ENCODE results near the gene LILRB4.
"Not testable (repeated sequence)": the region's sequence is repeated elsewhere in the genome, so short reads cannot be mapped to it uniquely, and the experiment has no call there.

Gene LILRB4

DNA sequence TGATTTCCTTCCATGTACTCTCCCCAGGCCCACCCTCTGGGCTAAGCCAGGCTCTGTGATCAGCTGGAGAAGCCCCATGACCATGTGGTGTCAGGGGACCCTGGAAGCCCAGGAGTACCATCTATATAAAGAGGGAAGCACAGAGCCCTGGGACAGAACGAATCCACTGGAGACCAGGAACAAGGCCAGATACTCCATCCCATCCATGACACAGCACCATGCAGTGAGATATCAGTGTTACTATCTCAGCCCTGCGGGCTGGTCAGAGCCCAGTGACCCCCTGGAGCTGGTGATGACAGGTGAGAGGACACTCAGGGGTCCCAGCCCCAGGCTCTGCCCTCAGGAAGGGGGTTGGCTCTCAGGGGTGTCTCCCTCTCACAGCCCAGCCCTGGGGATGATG, 34.0 kb downstream of the LILRB4 start:
- no peak for DNase-seq

DNA sequence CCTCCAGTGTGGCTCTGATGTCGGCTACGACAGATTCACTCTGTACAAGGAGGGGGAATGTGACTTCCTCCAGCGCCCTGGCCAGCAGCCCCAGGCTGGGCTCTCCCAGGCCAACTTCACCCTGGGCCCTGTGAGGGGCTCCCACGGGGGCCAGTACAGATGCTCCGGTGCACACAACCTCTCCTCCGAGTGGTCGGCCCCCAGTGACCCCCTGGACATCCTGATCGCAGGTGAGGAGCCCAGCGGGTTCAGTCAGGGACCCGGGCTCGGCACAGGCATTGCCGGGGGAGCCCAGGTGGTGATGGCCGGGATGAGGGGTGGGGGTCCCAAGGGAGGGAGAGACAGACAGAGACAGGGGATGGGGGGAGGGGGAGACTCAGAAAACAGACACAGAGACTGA, 34.9 kb downstream of the LILRB4 start:
- not testable (repeated sequence) for DNase-seq

DNA sequence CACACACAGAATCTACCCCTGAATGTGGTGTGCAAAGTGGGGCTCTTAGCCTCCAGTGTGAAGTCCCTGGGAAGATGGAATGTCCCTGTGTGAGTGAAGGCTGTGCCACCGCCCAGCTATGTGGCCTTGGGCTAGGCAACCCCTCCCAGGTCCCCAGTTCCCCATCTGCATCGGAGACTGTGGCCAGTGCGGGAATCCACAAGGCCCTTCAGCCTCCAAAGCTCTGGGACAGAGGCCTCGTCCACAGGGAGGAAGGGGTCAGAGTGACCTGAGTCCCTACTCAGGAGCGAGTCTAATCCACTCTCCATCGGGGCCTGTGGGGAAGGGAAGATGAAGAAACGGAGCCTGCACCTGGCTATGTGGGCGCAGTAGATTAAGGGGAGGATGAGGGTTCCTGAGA, 42.1 kb downstream of the LILRB4 start:
- DNase-seq: no peak

DNA sequence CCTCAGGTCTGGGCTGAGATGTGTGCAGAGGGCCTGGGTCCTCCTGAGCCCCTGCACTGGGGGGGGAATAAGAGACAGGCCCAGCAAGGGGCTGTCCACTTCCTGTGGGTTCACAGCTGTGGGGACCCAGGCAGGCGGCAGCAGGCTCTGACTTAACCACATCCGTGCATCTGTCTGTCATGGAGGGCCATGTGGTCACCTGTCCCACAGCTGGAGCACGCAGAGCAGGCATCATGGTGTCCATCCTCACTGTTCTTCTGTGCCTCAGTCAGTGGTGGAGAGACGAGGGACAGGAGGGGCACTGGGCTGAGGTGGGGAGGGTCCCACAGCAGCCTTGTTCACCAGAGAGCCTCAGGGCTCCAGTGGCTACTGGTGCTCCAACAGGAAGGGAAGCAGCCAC, 45.2 kb downstream of the LILRB4 start:
- DNase-seq: no peak

DNA sequence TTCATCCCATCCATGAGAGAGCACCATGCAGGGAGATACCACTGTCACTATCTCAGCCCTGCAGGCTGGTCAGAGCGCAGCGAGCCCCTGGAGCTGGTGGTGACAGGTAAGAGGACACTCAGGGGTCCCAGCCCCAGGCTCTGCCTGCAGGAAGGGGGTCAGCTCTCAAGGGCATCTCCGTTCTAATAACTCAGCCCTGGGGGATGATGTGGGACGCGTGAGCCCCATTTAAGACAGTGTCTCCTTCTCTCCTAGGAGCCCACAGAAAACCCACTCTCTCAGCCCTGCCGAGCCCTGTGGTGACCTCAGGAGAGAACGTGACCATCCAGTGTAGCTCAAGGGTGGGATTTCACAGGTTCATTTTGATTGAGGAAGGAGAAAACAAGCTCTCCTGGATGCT, 46.0 kb downstream of the LILRB4 start:
- no peak for DNase-seq

DNA sequence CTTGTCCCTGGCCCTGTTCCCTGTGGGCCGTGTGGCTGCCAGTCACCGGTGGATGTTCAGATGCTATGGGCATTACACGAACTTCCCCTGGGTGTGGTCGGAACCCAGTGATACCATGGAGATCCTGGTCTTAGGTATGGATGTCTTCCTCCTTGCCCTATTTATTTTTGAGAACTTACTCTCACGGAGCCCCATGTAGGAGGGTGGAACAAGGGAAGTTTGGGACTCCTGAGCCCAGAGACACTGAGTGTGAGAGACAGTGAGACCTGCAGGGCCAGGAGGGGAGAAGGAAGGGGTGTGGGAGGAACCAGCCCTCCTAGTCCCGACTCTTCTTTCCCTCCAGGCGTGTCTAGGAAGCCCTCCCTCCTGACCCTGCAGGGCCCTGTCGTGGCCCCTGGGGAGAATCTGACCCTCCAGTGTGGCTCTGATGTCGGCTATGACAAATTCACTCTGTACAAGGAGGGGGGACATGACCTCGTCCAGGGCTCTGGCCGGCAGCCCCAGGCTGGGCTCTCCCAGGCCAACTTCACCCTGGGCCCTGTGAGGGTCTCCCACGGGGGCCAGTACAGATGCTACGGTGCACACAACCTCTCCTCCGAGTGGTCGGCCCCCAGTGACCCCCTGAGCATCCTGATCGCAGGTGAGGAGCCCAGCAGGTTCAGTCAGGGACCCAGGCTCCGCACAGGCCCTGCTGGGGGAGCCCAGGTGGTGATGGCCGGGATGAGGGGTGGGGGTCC, 46.6 kb downstream of the LILRB4 start:
- DNase-seq: no peak

DNA sequence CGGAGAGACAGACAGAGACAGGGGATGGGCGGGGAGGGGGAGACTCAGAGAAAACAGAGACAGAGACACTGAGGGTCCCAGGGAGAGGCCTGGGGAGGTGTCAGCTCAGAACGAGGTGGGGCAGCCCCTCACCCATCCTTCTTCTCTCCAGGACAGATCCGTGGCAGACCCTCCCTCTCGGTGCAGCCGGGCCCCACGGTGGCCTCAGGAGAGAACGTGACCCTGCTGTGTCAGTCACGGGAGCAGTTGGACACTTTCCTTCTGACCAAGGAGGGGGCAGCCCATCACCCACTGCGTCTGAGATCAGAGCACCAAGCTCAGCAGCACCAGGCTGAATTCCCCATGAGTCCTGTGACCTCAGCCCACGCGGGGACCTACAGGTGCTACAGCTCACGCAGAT, 47.2 kb downstream of the LILRB4 start:
- not testable (repeated sequence) for DNase-seq

Data from GF-D8 (cell line).